ENCODE data around the gene C8B.

- TF ChIP-seq POLR2A (IDR thresholded peaks at IDR 0.05) (no peak), POLR2AphosphoS5 (IDR thresholded peaks at IDR 0.05) (no peak)
Observed at GRCh38 chr1:56881417-56881816, 84.4 kb downstream of the C8B start.

Data from prostate gland (tissue), 1 donor.